ENCODE results near the gene ANO7.

DNA sequence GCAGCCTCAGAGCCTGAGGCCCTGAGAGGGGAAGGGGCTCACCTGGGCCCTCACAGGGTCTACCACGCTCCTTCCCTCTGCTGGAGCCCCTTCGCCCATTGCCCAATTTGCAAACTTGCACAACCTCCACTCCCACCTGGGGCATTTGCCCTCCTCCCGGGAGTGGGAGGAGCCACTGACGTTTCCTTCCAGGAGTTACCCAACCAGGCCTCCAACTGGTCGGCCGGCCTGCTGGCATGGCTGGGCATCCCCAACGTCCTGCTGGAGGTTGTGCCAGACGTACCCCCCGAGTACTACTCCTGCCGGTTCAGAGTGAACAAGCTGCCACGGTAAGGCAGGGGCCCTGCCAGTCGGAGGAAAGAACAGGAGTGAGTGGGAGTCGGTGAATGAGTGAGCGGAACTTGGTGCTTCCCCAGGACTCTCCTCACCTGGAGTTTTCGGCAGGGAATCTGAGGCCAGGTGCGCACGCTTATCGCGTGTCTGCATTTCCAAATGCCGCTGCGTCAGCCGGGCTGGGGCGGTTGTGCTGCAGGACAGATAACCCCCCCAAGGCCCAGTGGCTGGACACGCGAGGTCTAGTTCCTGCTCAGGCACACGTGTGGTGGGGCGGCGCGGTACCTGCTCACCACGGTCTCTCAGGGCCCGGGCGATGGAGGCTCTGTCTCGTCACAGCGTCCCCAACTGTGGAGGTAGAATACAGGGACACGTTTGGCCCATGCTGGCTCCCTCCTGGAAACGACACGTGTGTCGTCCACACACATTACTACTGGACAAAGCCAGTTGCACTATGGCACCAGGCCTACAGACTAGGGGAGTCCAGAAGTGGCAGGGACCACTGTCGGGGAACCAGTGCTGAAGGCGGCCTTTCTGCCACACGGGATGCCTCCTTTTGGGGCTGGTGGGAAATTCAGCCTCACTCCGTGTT lies 11.7 kb downstream of the ANO7 start:
- TF ChIP-seq TAF1 (IDR thresholded peaks at IDR 0.05; ENCODE audit: borderline replicate concordance, low read depth, low read length) = no peak
- TF ChIP-seq, protein P1, sequence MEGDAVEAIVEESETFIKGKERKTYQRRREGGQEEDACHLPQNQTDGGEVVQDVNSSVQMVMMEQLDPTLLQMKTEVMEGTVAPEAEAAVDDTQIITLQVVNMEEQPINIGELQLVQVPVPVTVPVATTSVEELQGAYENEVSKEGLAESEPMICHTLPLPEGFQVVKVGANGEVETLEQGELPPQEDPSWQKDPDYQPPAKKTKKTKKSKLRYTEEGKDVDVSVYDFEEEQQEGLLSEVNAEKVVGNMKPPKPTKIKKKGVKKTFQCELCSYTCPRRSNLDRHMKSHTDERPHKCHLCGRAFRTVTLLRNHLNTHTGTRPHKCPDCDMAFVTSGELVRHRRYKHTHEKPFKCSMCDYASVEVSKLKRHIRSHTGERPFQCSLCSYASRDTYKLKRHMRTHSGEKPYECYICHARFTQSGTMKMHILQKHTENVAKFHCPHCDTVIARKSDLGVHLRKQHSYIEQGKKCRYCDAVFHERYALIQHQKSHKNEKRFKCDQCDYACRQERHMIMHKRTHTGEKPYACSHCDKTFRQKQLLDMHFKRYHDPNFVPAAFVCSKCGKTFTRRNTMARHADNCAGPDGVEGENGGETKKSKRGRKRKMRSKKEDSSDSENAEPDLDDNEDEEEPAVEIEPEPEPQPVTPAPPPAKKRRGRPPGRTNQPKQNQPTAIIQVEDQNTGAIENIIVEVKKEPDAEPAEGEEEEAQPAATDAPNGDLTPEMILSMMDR (IDR thresholded peaks at IDR 0.05) = no peak
- TF ChIP-seq MXI1 (IDR thresholded peaks at IDR 0.05; ENCODE audit: low read depth, low read length) = no peak
- no peak for TF ChIP-seq SMC3 (IDR thresholded peaks at IDR 0.05; ENCODE audit: low read depth, low read length)
- TF ChIP-seq, protein P2, sequence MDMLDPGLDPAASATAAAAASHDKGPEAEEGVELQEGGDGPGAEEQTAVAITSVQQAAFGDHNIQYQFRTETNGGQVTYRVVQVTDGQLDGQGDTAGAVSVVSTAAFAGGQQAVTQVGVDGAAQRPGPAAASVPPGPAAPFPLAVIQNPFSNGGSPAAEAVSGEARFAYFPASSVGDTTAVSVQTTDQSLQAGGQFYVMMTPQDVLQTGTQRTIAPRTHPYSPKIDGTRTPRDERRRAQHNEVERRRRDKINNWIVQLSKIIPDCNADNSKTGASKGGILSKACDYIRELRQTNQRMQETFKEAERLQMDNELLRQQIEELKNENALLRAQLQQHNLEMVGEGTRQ (IDR thresholded peaks at IDR 0.05; ENCODE audit: borderline replicate concordance, low read depth, low read length) = no peak
- no peak for TF ChIP-seq EP300 (IDR thresholded peaks at IDR 0.05; ENCODE audit: borderline replicate concordance in 1 of 2, low read depth in 1 of 2, low read length in 1 of 2)
- no peak for TF ChIP-seq POLR2AphosphoS5 (IDR thresholded peaks at IDR 0.05; ENCODE audit: low read depth, low read length)
- no peak for TF ChIP-seq NFIC (IDR thresholded peaks at IDR 0.05; ENCODE audit: borderline replicate concordance)
- no peak for TF ChIP-seq CHD2 (IDR thresholded peaks at IDR 0.05; ENCODE audit: low read length, partially characterized antibody)
- TF ChIP-seq, protein P3, sequence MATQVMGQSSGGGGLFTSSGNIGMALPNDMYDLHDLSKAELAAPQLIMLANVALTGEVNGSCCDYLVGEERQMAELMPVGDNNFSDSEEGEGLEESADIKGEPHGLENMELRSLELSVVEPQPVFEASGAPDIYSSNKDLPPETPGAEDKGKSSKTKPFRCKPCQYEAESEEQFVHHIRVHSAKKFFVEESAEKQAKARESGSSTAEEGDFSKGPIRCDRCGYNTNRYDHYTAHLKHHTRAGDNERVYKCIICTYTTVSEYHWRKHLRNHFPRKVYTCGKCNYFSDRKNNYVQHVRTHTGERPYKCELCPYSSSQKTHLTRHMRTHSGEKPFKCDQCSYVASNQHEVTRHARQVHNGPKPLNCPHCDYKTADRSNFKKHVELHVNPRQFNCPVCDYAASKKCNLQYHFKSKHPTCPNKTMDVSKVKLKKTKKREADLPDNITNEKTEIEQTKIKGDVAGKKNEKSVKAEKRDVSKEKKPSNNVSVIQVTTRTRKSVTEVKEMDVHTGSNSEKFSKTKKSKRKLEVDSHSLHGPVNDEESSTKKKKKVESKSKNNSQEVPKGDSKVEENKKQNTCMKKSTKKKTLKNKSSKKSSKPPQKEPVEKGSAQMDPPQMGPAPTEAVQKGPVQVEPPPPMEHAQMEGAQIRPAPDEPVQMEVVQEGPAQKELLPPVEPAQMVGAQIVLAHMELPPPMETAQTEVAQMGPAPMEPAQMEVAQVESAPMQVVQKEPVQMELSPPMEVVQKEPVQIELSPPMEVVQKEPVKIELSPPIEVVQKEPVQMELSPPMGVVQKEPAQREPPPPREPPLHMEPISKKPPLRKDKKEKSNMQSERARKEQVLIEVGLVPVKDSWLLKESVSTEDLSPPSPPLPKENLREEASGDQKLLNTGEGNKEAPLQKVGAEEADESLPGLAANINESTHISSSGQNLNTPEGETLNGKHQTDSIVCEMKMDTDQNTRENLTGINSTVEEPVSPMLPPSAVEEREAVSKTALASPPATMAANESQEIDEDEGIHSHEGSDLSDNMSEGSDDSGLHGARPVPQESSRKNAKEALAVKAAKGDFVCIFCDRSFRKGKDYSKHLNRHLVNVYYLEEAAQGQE (IDR thresholded peaks at IDR 0.05; ENCODE audit: low read depth, low read length) = no peak
- TF ChIP-seq, protein P4, sequence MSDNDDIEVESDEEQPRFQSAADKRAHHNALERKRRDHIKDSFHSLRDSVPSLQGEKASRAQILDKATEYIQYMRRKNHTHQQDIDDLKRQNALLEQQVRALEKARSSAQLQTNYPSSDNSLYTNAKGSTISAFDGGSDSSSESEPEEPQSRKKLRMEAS (IDR thresholded peaks at IDR 0.05; ENCODE audit: low read depth) = no peak
- no peak for TF ChIP-seq RCOR1 (IDR thresholded peaks at IDR 0.05; ENCODE audit: low read length)
- no peak for TF ChIP-seq GABPA (IDR thresholded peaks at IDR 0.05; ENCODE audit: low read depth)

All from SK-N-SH (cell line).